ENCODE results near the gene SP9.
"Not testable (repeated sequence)": the region's sequence is repeated elsewhere in the genome, so short reads cannot be mapped to it uniquely, and the experiment has no call there.

SP9 gene

DNA sequence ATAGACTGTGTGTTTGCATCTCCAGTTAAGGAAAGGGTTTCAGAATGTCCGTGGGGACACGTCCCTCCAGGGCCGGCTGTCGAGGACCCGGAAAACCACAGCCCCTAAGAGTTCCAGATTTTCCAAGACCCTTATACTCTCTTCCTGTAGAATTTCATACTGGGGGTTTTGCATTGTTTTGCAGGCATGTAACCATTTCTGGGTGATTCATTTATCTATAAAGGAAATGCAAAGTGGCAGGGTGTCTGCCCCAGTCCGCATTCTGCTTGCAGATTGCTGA lies 8.5 kb downstream of the SP9 start:
- DNase-seq (ENCODE audit: low spot score), result no peak

GRCh38 chr2:174343623-174344455 lies 9.1 kb downstream of the SP9 start:
- peak; percentile 29 for DNase-seq (ENCODE audit: low spot score)
- TF ChIP-seq, protein P1, sequence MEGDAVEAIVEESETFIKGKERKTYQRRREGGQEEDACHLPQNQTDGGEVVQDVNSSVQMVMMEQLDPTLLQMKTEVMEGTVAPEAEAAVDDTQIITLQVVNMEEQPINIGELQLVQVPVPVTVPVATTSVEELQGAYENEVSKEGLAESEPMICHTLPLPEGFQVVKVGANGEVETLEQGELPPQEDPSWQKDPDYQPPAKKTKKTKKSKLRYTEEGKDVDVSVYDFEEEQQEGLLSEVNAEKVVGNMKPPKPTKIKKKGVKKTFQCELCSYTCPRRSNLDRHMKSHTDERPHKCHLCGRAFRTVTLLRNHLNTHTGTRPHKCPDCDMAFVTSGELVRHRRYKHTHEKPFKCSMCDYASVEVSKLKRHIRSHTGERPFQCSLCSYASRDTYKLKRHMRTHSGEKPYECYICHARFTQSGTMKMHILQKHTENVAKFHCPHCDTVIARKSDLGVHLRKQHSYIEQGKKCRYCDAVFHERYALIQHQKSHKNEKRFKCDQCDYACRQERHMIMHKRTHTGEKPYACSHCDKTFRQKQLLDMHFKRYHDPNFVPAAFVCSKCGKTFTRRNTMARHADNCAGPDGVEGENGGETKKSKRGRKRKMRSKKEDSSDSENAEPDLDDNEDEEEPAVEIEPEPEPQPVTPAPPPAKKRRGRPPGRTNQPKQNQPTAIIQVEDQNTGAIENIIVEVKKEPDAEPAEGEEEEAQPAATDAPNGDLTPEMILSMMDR (IDR thresholded peaks at IDR 0.05; ENCODE audit: extremely low read depth, missing control alignments), result no peak

More for the DNA sequence above, 8.5 kb downstream of the SP9 start:
- TF ChIP-seq, protein P1 (IDR thresholded peaks at IDR 0.05; ENCODE audit: extremely low read depth, missing control alignments), result no peak

DNA sequence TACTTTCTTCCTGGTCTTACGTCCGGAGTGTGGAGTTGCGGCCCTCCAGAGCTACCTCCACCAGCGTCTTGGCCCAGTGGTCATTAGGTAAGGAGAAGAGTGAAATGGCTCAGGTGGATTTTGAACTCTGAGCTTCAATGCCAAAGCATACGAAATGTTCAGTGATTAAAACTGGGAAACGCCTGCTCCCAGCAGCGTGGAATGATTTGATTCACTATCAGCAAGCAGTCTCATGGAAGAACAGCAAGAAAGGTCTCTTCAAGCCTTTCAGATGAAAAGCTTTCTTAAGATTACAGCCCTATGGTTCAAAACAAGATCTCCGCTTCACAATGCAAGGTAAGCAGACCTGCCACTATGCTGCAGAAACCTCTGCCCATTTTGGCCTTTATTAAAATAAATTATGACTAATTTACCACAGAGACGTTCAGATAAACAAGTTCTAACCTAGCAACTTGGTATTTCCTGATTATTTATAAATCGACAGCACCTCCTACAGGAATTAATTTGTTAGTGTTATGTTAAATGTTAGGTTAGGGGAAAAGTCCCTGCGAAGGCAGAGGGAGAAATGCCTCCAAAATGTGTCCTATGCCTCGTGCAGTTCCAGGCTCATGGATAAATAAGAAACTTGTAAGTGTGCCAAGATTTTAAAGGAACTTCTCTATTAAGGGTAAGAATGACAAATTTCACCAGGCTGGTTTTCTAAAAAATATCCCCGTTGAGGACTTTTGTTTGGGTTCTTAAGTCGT lies 10.1 kb downstream of the SP9 start:
- DNase-seq (ENCODE audit: low spot score), result peak; percentile 35
- TF ChIP-seq, protein P1 (IDR thresholded peaks at IDR 0.05; ENCODE audit: extremely low read depth, missing control alignments), result no peak

DNA sequence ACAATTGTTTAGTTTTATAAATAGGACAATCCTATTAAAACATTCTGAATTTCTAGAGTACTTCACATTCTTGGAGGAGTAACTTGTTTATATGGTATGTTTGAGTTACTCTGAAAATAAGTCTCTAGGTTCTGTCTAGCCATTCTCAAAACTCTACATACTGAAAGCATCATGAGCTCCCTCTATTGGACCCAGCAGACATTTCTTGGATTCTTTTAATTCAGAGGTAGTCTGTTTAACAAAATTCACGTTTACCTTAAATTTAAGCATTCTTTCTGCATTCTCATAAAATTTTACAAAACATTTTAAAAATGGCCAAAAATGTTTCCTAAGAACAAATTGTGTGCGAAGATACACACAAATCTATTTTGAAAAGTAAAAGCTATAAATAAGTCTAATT lies 15.3 kb downstream of the SP9 start:
- TF ChIP-seq, protein P1 (IDR thresholded peaks at IDR 0.05; ENCODE audit: extremely low read depth, missing control alignments), result no peak
- peak; percentile 15 for DNase-seq (ENCODE audit: low spot score)

DNA sequence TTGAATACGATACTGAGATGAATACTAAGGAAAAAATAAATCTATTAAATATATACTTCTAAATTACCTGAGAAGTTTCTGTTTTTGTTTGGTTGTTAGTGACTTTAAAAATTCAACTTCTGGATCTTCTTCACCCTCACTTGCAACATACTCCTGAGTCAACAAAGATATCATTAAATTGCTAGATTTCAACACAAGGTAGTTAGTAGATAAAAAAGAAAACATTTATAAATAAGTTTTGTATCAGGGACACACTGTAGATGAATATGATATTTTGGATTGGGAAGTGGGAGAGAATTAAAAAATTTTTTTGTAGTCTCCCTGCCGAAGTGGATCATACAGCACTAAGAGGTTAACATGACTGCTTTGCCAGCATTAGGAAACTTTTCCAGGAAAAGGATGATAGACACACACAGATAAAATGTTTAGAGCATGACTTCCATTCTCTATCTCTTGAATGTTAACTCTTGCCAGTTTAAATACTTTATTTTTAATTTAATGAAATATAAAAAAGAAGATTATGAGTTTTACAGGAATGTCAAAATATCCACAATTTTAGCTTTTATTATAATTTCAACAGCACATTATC lies 15.9 kb downstream of the SP9 start:
- no peak for DNase-seq (ENCODE audit: low spot score)
- TF ChIP-seq, protein P1 (IDR thresholded peaks at IDR 0.05; ENCODE audit: extremely low read depth, missing control alignments), result no peak

DNA sequence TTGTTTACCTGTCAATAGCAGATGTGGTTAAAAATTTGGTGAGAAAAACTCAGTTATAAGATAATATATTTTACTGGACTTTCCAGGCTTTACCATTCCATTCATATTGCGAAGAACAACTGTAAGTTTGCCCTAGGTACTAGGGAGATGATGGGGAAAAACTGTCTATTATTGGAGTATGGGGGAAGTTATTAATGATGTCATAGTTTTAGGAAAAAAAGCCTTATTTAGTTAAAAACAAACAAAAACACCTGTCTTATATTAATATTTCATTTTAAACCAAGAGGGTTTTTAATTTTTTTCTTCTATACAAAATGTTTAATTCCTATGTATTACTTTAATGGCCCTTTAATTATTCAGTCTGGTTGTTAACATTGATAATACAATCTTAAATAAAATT lies 18.2 kb downstream of the SP9 start:
- DNase-seq (ENCODE audit: low spot score), result no peak
- TF ChIP-seq, protein P1 (IDR thresholded peaks at IDR 0.05; ENCODE audit: extremely low read depth, missing control alignments), result no peak

DNA sequence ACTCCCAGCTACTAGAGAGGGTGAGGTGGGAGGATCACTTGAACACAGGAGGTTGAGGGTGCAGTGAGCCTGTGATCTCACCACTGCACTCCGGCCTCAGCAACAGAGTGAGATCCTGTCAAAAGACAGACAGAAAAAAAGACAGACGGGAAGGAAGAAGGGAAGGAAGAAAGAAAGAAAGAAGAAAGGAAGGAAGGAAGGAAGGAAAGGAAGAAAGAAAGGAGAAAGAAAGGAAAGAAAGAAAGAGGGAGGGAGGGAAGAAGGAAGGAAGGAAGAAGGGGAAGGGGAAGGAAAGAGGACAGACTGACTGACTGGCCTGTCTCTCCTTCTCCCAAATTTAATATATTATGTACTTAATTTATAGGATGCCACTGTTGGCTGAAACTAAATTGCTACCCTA lies 21.6 kb downstream of the SP9 start:
- DNase-seq (ENCODE audit: low spot score), result no peak
- TF ChIP-seq, protein P1 (IDR thresholded peaks at IDR 0.05; ENCODE audit: extremely low read depth, missing control alignments), result no peak

DNA sequence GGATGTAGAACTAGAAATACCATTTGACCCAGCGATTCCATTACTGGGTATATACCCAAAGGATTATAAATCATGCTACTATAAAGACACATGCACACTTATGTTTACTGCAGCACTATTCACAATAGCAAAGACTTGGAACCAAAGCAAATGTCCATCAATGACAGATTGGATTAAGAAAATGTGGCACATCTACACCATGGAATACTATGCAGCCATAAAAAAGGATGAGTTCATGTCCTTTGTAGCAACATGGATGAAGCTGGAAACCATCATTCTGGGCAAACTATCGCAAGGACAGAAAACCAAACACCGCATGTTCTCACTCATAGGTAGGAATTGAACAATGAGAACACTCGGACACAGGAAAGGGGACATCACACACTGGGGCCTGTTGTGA lies 24.9 kb downstream of the SP9 start:
- not testable (repeated sequence) for DNase-seq (ENCODE audit: low spot score)
